Upper lobe of left lung (tissue), 4 donors: Measurements from ENCODE around the gene NPIPB8.
"Not testable (repeated sequence)": the region's sequence is repeated elsewhere in the genome, so short reads cannot be mapped to it uniquely, and the experiment has no call there.

Source experiments
- CTCF ChIP-seq, 6 experiments: fragments of 450-650 bp in 4 of 6; fragments of 200-600 bp in 2 of 6; sonication (generic) in 2 of 6; IDR thresholded peaks; one replicate each; pipeline ENCODE4 v1.5.1; 2016 to 2019; ENCODE audit warnings: antibody characterized with exemption in 6 of 6
- EP300 ChIP-seq, 4 donors: sonication (generic); formaldehyde crosslinking; IDR thresholded peaks; one replicate each; pipeline ENCODE4 v1.5.1; 2017; ENCODE audit warnings: antibody characterized with exemption in 4 of 4, control low read depth in 2 of 4
- POLR2A ChIP-seq, 4 donors: fragments of 450-650 bp; IDR thresholded peaks; one replicate each; pipeline ENCODE4 v1.5.1; 2016 to 2017; ENCODE audit warnings: antibody characterized with exemption in 4 of 4, mild to moderate bottlenecking in 2 of 4
- POLR2AphosphoS5 ChIP-seq, 2 donors: sonication (generic); formaldehyde crosslinking; IDR thresholded peaks; one replicate each; pipeline ENCODE4 v1.5.1; 2017; ENCODE audit warnings: antibody characterized with exemption in 2 of 2

- peak; percentile 62 to 83 (median 81) for TF ChIP-seq CTCF (IDR thresholded peaks at IDR 0.05)
- TF ChIP-seq POLR2AphosphoS5, POLR2A, EP300 (IDR thresholded peaks at IDR 0.05): not testable (repeated sequence)
These were observed 22.2 kb upstream of the NPIPB8 start for GRCh38 chr16:28615486-28616223.
